BLaER1 treated with 17β-estradiol and CSF1 and Interleukin-3, amounts not matched to agents 10 nM and 100 nM (cell line): ENCODE results near the gene DIP2A.

ENCODE experiments used
- H3K27ac ChIP-seq, 11 experiments: shearing (Covaris generic); formaldehyde crosslinking; 2 replicates each; pipeline ENCODE4 v1.8.1; 2022
- H3K27me3 ChIP-seq, 11 experiments: shearing (Covaris generic); formaldehyde crosslinking; 2 replicates each; pipeline ENCODE4 v1.8.1; 2022
- H3K36me3 ChIP-seq, 11 experiments: shearing (Covaris generic); formaldehyde crosslinking; 2 replicates each; pipeline ENCODE4 v1.8.1; 2022
- H3K4me1 ChIP-seq, 10 experiments: shearing (Covaris generic); formaldehyde crosslinking; 2 replicates each; pipeline ENCODE4 v1.8.1; 2022
- H3K4me2 ChIP-seq, 11 experiments: shearing (Covaris generic); formaldehyde crosslinking; 2 replicates each; pipeline ENCODE4 v1.8.1; 2022
- H3K4me3 ChIP-seq, 10 experiments: shearing (Covaris generic); formaldehyde crosslinking; 2 replicates each; pipeline ENCODE4 v1.8.1; 2022
- H3K9ac ChIP-seq, 11 experiments: shearing (Covaris generic); formaldehyde crosslinking; 2 replicates each; pipeline ENCODE4 v1.8.1; 2022
- H3K9me3 ChIP-seq, 11 experiments: shearing (Covaris generic); formaldehyde crosslinking; replicated peaks in 1 of 11; 2 replicates each; pipeline ENCODE4 v1.8.1; 2022
- H4K20me1 ChIP-seq, 11 experiments: shearing (Covaris generic); formaldehyde crosslinking; 2 replicates each; pipeline ENCODE4 v1.8.1; 2022
- Cebpa-rat ChIP-seq, 11 experiments: shearing (Covaris generic); IDR thresholded peaks; 2 replicates each; pipeline ENCODE4 v1.8.1; 2022

Gene DIP2A

DNA sequence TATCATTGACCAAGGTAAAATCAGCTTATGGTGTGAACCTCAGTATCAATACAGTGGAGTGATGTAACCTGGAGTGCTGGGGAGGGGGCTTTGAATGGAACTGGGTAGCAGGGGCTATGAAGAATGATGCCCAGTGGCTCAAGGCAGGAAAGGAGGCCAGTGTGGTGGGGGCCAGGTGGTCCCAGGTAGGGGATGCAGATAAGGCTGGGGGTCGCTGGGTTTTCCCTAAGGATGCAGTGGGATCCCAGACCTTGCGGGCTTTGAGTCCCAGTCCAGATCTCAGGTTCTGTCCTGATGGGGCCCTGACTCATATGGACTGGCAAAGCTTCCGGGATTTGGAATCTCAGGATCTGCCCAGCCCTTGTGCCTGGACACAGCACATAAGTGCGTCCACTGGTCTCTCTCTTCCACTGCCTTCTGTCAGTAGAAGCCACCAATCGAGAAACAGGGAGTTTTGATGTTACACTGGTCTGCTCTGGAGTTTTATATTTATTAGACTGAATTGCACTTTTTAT lies 94.2 kb downstream of the DIP2A start:
- Histone ChIP-seq H3K27ac (no peak overlapping the region), H3K36me3 (peaks cover 73 to 96% (median 88%) of the 10 kb centered on the region in 11 experiments), H3K4me1 (peaks cover 0 to 28% (median 7%) of the 10 kb centered on the region in 10 experiments; a peak in 12 of 20 replicates), H3K4me2 (peak overlapping the region in 1 of 11 experiments; percentile 56; a peak in 3 of 22 replicates), H3K27me3 (no peaks in the 10 kb centered on the region), H3K4me3 (no peak overlapping the region), H4K20me1 (peaks cover 0 to 4% (median 0%) of the 10 kb centered on the region in 11 experiments; a peak in 4 of 22 replicates), H3K9ac (no peak overlapping the region), H3K9me3 (peaks cover 0 to 8% (median 4%) of the 10 kb centered on the region in 11 experiments; a peak in 7 of 22 replicates)
- TF ChIP-seq Cebpa-rat (IDR thresholded peaks at IDR 0.05), result no peak

- Histone ChIP-seq H3K27me3 (no peaks in the 10 kb centered on the region), H3K4me1 (peaks cover 5 to 31% (median 11%) of the 10 kb centered on the region in 10 experiments), H3K9ac (no peak overlapping the region), H4K20me1 (peaks cover 0 to 4% (median 0%) of the 10 kb centered on the region in 11 experiments; a peak in 4 of 22 replicates), H3K4me3 (no peak overlapping the region), H3K27ac (no peak overlapping the region), H3K4me2 (no peak overlapping the region), H3K9me3 (no peaks in the 10 kb centered on the region), H3K36me3 (peaks cover 66 to 96% (median 84%) of the 10 kb centered on the region in 11 experiments)
- no peak for TF ChIP-seq Cebpa-rat (IDR thresholded peaks at IDR 0.05)
Observed at GRCh38 chr21:46553993-46554392, 95.3 kb downstream of the DIP2A start.

- no peak overlapping the region for H3K27ac ChIP-seq
- no peak overlapping the region for H3K4me3 ChIP-seq
- peaks cover 0 to 4% (median 0%) of the 10 kb centered on the region in 11 experiments; a peak in 4 of 22 replicates for H4K20me1 ChIP-seq
- no peaks in the 10 kb centered on the region for H3K9me3 ChIP-seq
- no peaks in the 10 kb centered on the region for H3K27me3 ChIP-seq
- no peak overlapping the region for H3K4me2 ChIP-seq
- TF ChIP-seq Cebpa-rat (IDR thresholded peaks at IDR 0.05), result no peak
- H3K36me3 ChIP-seq, result peaks cover 62 to 95% (median 78%) of the 10 kb centered on the region in 11 experiments
- peaks cover 11 to 37% (median 17%) of the 10 kb centered on the region in 10 experiments for H3K4me1 ChIP-seq
- no peak overlapping the region for H3K9ac ChIP-seq
Observed at GRCh38 chr21:46554431-46555224, 95.9 kb downstream of the DIP2A start.

- H3K36me3 ChIP-seq, result peaks cover 57 to 95% (median 72%) of the 10 kb centered on the region in 11 experiments
Observed at GRCh38 chr21:46555225-46555617, 96.5 kb downstream of the DIP2A start.

DNA sequence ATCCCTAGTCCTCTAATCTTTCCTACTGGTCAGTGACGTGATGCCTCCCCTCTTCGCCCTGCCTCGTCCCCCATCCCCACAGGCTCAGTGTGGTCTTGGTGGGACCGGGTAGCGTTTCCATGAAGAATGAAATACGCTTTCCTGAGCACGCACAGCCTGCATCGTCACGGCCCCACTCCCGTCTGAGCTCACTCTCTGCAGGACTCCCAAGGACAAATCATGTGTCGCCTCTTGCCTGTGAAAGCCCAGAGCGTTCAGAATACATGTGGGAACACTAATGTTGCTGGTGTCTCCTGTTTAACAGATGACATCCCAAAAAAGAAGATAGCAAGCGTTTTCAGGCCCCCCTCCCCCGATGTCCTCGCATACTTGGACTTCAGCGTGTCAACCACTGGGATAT lies 97.0 kb downstream of the DIP2A start:
- TF ChIP-seq Cebpa-rat (IDR thresholded peaks at IDR 0.05), result no peak
- no peak overlapping the region for H3K4me3 ChIP-seq
- H3K36me3 ChIP-seq, result peaks cover 54 to 95% (median 71%) of the 10 kb centered on the region in 11 experiments

More at GRCh38 chr21:46555225-46555617, 96.5 kb downstream of the DIP2A start:
- Histone ChIP-seq H3K9ac (no peak overlapping the region), H3K4me3 (no peak overlapping the region), H3K4me1 (peaks cover 17 to 37% (median 23%) of the 10 kb centered on the region in 10 experiments), H3K9me3 (no peaks in the 10 kb centered on the region), H3K4me2 (no peak overlapping the region), H4K20me1 (peaks cover 0 to 4% (median 0%) of the 10 kb centered on the region in 11 experiments; a peak in 4 of 22 replicates), H3K27ac (no peak overlapping the region), H3K27me3 (no peaks in the 10 kb centered on the region)
- no peak for TF ChIP-seq Cebpa-rat (IDR thresholded peaks at IDR 0.05)

GRCh38 chr21:46556802-46557201 lies 98.1 kb downstream of the DIP2A start:
- no peak overlapping the region for H3K4me3 ChIP-seq
- H3K4me1 ChIP-seq, result peaks cover 28 to 35% (median 32%) of the 10 kb centered on the region in 10 experiments
- H3K36me3 ChIP-seq, result peaks cover 52 to 95% (median 71%) of the 10 kb centered on the region in 11 experiments
- H3K9ac ChIP-seq, result no peak overlapping the region
- H3K4me2 ChIP-seq, result no peak overlapping the region
- H4K20me1 ChIP-seq, result peaks cover 0 to 1% (median 0%) of the 10 kb centered on the region in 11 experiments; a peak in 4 of 22 replicates
- H3K27me3 ChIP-seq, result no peaks in the 10 kb centered on the region
- H3K9me3 ChIP-seq, result no peaks in the 10 kb centered on the region
- TF ChIP-seq Cebpa-rat (IDR thresholded peaks at IDR 0.05), result no peak
- no peak overlapping the region for H3K27ac ChIP-seq

More for the DNA sequence above, 97.0 kb downstream of the DIP2A start:
- Histone ChIP-seq H3K9me3 (no peaks in the 10 kb centered on the region), H3K4me1 (peaks cover 22 to 37% (median 28%) of the 10 kb centered on the region in 10 experiments), H3K27ac (no peak overlapping the region), H3K27me3 (no peaks in the 10 kb centered on the region), H3K9ac (no peak overlapping the region), H3K4me2 (no peak overlapping the region), H4K20me1 (peaks cover 0 to 4% (median 0%) of the 10 kb centered on the region in 11 experiments; a peak in 4 of 22 replicates)

- Histone ChIP-seq H3K4me3 (no peak overlapping the region), H4K20me1 (no peaks in the 10 kb centered on the region; a peak in 3 of 22 replicates), H3K36me3 (peaks cover 53 to 96% (median 72%) of the 10 kb centered on the region in 11 experiments), H3K9me3 (no peaks in the 10 kb centered on the region), H3K4me1 (peaks cover 23 to 35% (median 29%) of the 10 kb centered on the region in 10 experiments), H3K27ac (no peak overlapping the region), H3K27me3 (no peaks in the 10 kb centered on the region), H3K9ac (no peak overlapping the region), H3K4me2 (no peak overlapping the region)
- TF ChIP-seq Cebpa-rat (IDR thresholded peaks at IDR 0.05), result no peak
Observed at GRCh38 chr21:46557469-46557868, 98.8 kb downstream of the DIP2A start.

DNA sequence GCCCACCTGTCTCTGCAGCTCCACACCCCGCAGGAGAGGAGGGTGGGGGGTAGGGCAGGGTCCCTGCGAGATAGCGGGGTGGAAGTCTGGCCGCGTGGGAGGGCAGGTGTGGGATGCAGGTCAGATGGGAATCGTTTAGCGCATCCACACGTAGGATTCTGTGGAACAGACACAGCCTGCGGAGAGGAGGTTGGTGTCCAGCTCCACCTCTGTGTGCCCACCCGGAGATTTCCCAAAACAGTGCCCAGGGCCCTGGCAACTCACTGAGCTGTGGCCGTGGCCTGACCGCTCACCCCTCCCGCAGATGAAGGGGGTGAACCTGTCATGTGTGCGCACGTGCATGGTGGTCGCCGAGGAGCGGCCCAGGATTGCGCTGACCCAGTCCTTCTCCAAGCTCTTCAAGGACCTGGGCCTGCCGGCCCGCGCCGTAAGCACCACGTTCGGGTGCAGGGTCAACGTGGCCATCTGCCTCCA lies 99.3 kb downstream of the DIP2A start:
- TF ChIP-seq Cebpa-rat (IDR thresholded peaks at IDR 0.05), result no peak
- H3K27me3 ChIP-seq, result no peaks in the 10 kb centered on the region
- H3K9ac ChIP-seq, result no peak overlapping the region
- no peaks in the 10 kb centered on the region; a peak in 3 of 22 replicates for H4K20me1 ChIP-seq
- no peak overlapping the region for H3K27ac ChIP-seq
- no peak overlapping the region for H3K4me2 ChIP-seq
- no peaks in the 10 kb centered on the region for H3K9me3 ChIP-seq
- H3K4me3 ChIP-seq, result no peak overlapping the region
- peaks cover 51 to 96% (median 74%) of the 10 kb centered on the region in 11 experiments for H3K36me3 ChIP-seq
- peaks cover 18 to 35% (median 29%) of the 10 kb centered on the region in 10 experiments for H3K4me1 ChIP-seq
